Measurements from ENCODE around the gene HPS1.

Gene HPS1

GRCh38 chr10:98446661-98447221, at the start of gene HPS1:
HPS1 (minus strand) TSS chr10:98446935; CDS start chr10:98443240, 3,695 bp downstream.
- peak; percentile 70 for DNase-seq

- no peak for DNase-seq
Observed at GRCh38 chr10:98492763-98493162, 46.0 kb upstream of the HPS1 start.

- DNase-seq: no peak
Observed at GRCh38 chr10:98489561-98490481, 43.1 kb upstream of the HPS1 start.

- DNase-seq: no peak
Observed at GRCh38 chr10:98488669-98489430, 42.1 kb upstream of the HPS1 start.

- DNase-seq: no peak
Observed at GRCh38 chr10:98487649-98488048, 40.9 kb upstream of the HPS1 start.

GRCh38 chr10:98486421-98486820, 39.7 kb upstream of the HPS1 start:
- DNase-seq: no peak

- DNase-seq: no peak
Observed at GRCh38 chr10:98485959-98486358, 39.2 kb upstream of the HPS1 start.

GRCh38 chr10:98483658-98484057, 36.9 kb upstream of the HPS1 start:
- DNase-seq: no peak

GRCh38 chr10:98482096-98482495, 35.4 kb upstream of the HPS1 start:
- DNase-seq: no peak

- DNase-seq: no peak
Observed at GRCh38 chr10:98481404-98481945, 34.7 kb upstream of the HPS1 start.

GRCh38 chr10:98478430-98479222, 31.9 kb upstream of the HPS1 start:
- DNase-seq: no peak

- no peak for DNase-seq
Observed at GRCh38 chr10:98477861-98478260, 31.1 kb upstream of the HPS1 start.

- DNase-seq: no peak
Observed at GRCh38 chr10:98474628-98475027, 27.9 kb upstream of the HPS1 start.

- DNase-seq: no peak
Observed at GRCh38 chr10:98472196-98472595, 25.5 kb upstream of the HPS1 start.

GRCh38 chr10:98470850-98471249, 24.1 kb upstream of the HPS1 start:
- no peak for DNase-seq

GRCh38 chr10:98469001-98469931, 22.5 kb upstream of the HPS1 start:
- DNase-seq: no peak

GRCh38 chr10:98467506-98468318, 21.0 kb upstream of the HPS1 start:
- DNase-seq: peak; percentile 50

- DNase-seq: no peak
Observed at GRCh38 chr10:98466861-98467505, 20.2 kb upstream of the HPS1 start.

- no peak for DNase-seq
Observed at GRCh38 chr10:98465866-98466265, 19.1 kb upstream of the HPS1 start.

Measured in activated CD4-positive, alpha-beta T cell treated with anti-CD3 and anti-CD28 coated beads for 1 hour (primary cell).